IMR-90 (cell line): ENCODE data around the gene TAGLN2. TPM values are rescaled to one million over a fixed set of nuclear protein-coding genes. Genes with fewer than 3 reads are reported as not detected.

Experiments used
- ATAC-seq: fragments of 200-7000 bp; cut with Tn5 transposase; 2 replicates; pipeline ENCODE4 v1.9.1; 2020; ENCODE audit warnings: low read depth, mild to moderate bottlenecking, moderate library complexity
- BruUV-seq: library from RNA; stranded (reverse); fragments of 400-500 nt; replicated peaks from 2 replicates; lab custom pipeline; 2021; lab: Mats Ljungman, UMichigan
- CTCF ChIA-PET: fragments of 300-600 bp; formaldehyde crosslinking; extraction: SDS; loops from one replicate; lab custom pipeline; 2021; ENCODE audit warnings: antibody characterized with exemption; lab: Yijun Ruan, JAX
- POLR2A ChIA-PET: fragments of 300-600 bp; sonication (Branson Sonifier 250); formaldehyde crosslinking; loops from one replicate; lab custom pipeline; 2022; ENCODE audit warnings: antibody characterized with exemption; ENCODE audit not compliant: unreplicated experiment; lab: Charles Lee
- DNase-seq: peaks from one replicate; pipeline ENCODE4 v3.0.0; 2013
- H2AFZ ChIP-seq: replicated peaks from 2 replicates; pipeline ENCODE3; 2013; ENCODE audit warnings: low read length, mild to moderate bottlenecking; ENCODE audit not compliant: poor library complexity
- H2AK5ac ChIP-seq: 2 replicates; pipeline ENCODE4 v1.6.1; 2013; ENCODE audit warnings: low read depth, low read length, inconsistent platforms
- H2AK9ac ChIP-seq: replicated peaks from 2 replicates; pipeline ENCODE3; 2013; ENCODE audit warnings: mild to moderate bottlenecking, low read depth, low read length, moderate library complexity; ENCODE audit not compliant: poor library complexity
- H2BK120ac ChIP-seq: 2 replicates; pipeline ENCODE4 v1.6.1; 2013; ENCODE audit warnings: low read depth, low read length, inconsistent platforms
- H2BK15ac ChIP-seq: 3 replicates; pipeline ENCODE4 v1.6.1; 2013; ENCODE audit warnings: low read depth, low read length, inconsistent platforms
- H2BK20ac ChIP-seq: 2 replicates; pipeline ENCODE4 v1.6.1; 2013; ENCODE audit warnings: low read depth, mild to moderate bottlenecking, inconsistent platforms, low read length, moderate library complexity
- H2BK5ac ChIP-seq: 2 replicates; pipeline ENCODE4 v1.6.1; 2013; ENCODE audit warnings: mild to moderate bottlenecking, low read depth, low read length, inconsistent platforms; ENCODE audit not compliant: poor library complexity, severe bottlenecking
- H3K14ac ChIP-seq: replicated peaks from 2 replicates; pipeline ENCODE4 v1.6.1; 2013; ENCODE audit warnings: low read depth, low read length, inconsistent platforms
- H3K18ac ChIP-seq: 2 replicates; pipeline ENCODE4 v1.6.1; 2013; ENCODE audit warnings: low read depth, low read length, control low read depth
- H3K23ac ChIP-seq: 2 replicates; pipeline ENCODE4 v1.6.1; 2013; ENCODE audit warnings: low read depth, low read length, inconsistent platforms
- H3K27ac ChIP-seq: 2 replicates; pipeline ENCODE4 v1.5.1; 2013; ENCODE audit warnings: mild to moderate bottlenecking, control low read depth, low read length; ENCODE audit not compliant: insufficient read depth
- H3K27me3 ChIP-seq: 2 replicates; pipeline ENCODE4 v1.6.1; 2013; ENCODE audit warnings: low read length; ENCODE audit not compliant: control insufficient read depth, insufficient read depth
- H3K36me3 ChIP-seq: 2 replicates; pipeline ENCODE4 v1.6.1; 2013; ENCODE audit warnings: low read length, mixed read lengths; ENCODE audit not compliant: control insufficient read depth, insufficient read depth
- H3K4ac ChIP-seq: 2 replicates; pipeline ENCODE4 v1.6.1; 2013; ENCODE audit warnings: low read depth, low read length, inconsistent platforms
- H3K4me1 ChIP-seq: 2 replicates; pipeline ENCODE4 v1.6.1; 2013; ENCODE audit warnings: low read length, mixed read lengths; ENCODE audit not compliant: control insufficient read depth, insufficient read depth
- H3K4me2 ChIP-seq: 2 replicates; pipeline ENCODE4 v1.6.1; 2013; ENCODE audit warnings: low read depth, mild to moderate bottlenecking, control low read depth, low read length, moderate library complexity
- H3K4me3 ChIP-seq: 2 replicates; pipeline ENCODE4 v1.5.1; 2013; ENCODE audit warnings: low read depth, mild to moderate bottlenecking, control low read depth, low read length, moderate library complexity; ENCODE audit not compliant: insufficient read depth
- H3K56ac ChIP-seq: 2 replicates; pipeline ENCODE4 v1.6.1; 2013; ENCODE audit warnings: low read length, inconsistent platforms; ENCODE audit not compliant: insufficient read depth; ENCODE audit errors: extremely low read depth
- H3K79me1 ChIP-seq, 2 experiments: 2 replicates each; pipeline ENCODE4 v1.6.1; 2013; ENCODE audit warnings: low read length in 2 of 2, inconsistent platforms in 1 of 2, low read depth in 1 of 2
- H3K9ac ChIP-seq: 2 replicates; pipeline ENCODE4 v1.6.1; 2013; ENCODE audit warnings: low read depth, low read length, control low read depth
- H3K9me1 ChIP-seq: 2 replicates; pipeline ENCODE4 v1.6.1; 2013; ENCODE audit warnings: low read length, inconsistent platforms; ENCODE audit not compliant: insufficient read depth
- H3K9me3 ChIP-seq: 2 replicates; pipeline ENCODE4 v1.6.1; 2013; ENCODE audit warnings: low read length; ENCODE audit not compliant: control insufficient read depth, insufficient read depth
- H4K20me1 ChIP-seq: 2 replicates; pipeline ENCODE4 v1.6.1; 2013; ENCODE audit warnings: low read length, inconsistent platforms; ENCODE audit not compliant: insufficient read depth
- H4K5ac ChIP-seq: 2 replicates; pipeline ENCODE4 v1.6.1; 2013; ENCODE audit warnings: mild to moderate bottlenecking, low read depth, low read length, control low read depth
- H4K8ac ChIP-seq, 2 experiments: 2 replicates each; pipeline ENCODE4 v1.6.1; 2013; ENCODE audit warnings: low read depth in 2 of 2, low read length in 2 of 2, control low read depth in 1 of 2, inconsistent platforms in 1 of 2
- H4K91ac ChIP-seq: 2 replicates; pipeline ENCODE4 v1.6.1; 2013; ENCODE audit warnings: low read depth, low read length, inconsistent platforms; ENCODE audit not compliant: insufficient read depth
- MAZ ChIP-seq: IDR thresholded peaks from 2 replicates; pipeline ENCODE4 v1.6.1; 2012; ENCODE audit warnings: low read depth, mild to moderate bottlenecking, low read length, improper control_type of control experiment, moderate library complexity, borderline replicate concordance
- WGBS, 2 experiments: methylation state at CpG; one replicate each; pipeline versions ENCODE4 v1.1.5 to v1.1.7; 2013; ENCODE audit warnings: missing lambda C conversion rate in 2 of 2; ENCODE audit not compliant: insufficient read length in 1 of 2; ENCODE audit errors: extremely low coverage in 2 of 2; 5-methylcytosine and 5-hydroxymethylcytosine counted together
- dilution Hi-C: fragments of 300-500 bp; cut with HindIII; formaldehyde crosslinking; loops from one replicate; pipeline ENCODE4 v1.14.3; 2018; ENCODE audit warnings: low sequenced_read_pairs; ENCODE audit not compliant: unreplicated experiment
- in situ Hi-C: fragments of 300-500 bp; cut with MboI; formaldehyde crosslinking; loops from 3 replicates; pipeline ENCODE4 v1.14.3; 2019; ENCODE audit warnings: low sequenced_read_pairs, inconsistent platforms, mixed read lengths
- intact Hi-C: fragments of 100-400 bp; cut with micrococcal nuclease; formaldehyde crosslinking; loops from 2 replicates; pipeline ENCODE4 v1.10.0; 2022
- polyA plus RNA-seq, 3 experiments: library from polyadenylated mRNA; depleted of rRNA; stranded (reverse); fragments of >200 nt; gene quantifications; 2 replicates each; pipeline ENCODE4 v1.2.3, GENCODE V29; 2012; ENCODE audit warnings: low replicate concordance in 1 of 3
- total RNA-seq: library from RNA; depleted of rRNA; stranded (reverse); fragments of >200 nt; gene quantifications from 2 replicates; pipeline ENCODE4 v1.2.3, GENCODE V29; 2012

Gene TAGLN2
- total and polyA plus RNA-seq, 2 of the 4 experiments (the other 2 are of a cell fraction): 440 to 634 TPM

- H4K5ac ChIP-seq: no peak overlapping the region
- ATAC-seq (no peak), DNase-seq (no peak)
- ChIA-PET POLR2A (no interaction called here), CTCF (no interaction called here)
- no TSS peak for BruUV-seq
- no peak overlapping the region for H3K23ac ChIP-seq
- H3K14ac ChIP-seq: no peak overlapping the region
- H3K9me3 ChIP-seq: no peaks in the 10 kb centered on the region
- no peak overlapping the region for H3K4ac ChIP-seq
- H3K18ac ChIP-seq: no peak overlapping the region
- no peak overlapping the region for H2AFZ ChIP-seq
- no peak overlapping the region for H4K8ac ChIP-seq
- no peaks in the 10 kb centered on the region for H3K4me1 ChIP-seq
- no peak overlapping the region for H3K4me3 ChIP-seq
- TF ChIP-seq MAZ: no peak
- H3K79me1 ChIP-seq: no peaks in the 10 kb centered on the region
- H3K27me3 ChIP-seq: peaks cover 18% of the 10 kb centered on the region
- no peaks in the 10 kb centered on the region for H4K20me1 ChIP-seq
- H4K91ac ChIP-seq: no peak overlapping the region
- H3K4me2 ChIP-seq: no peak overlapping the region
- in situ Hi-C loops (no loop called here), dilution Hi-C loops (no loop called here), intact Hi-C loops (no loop called here)
- no CpG with 5 or more reads among the region's 3 CpGs for WGBS, 2 experiments
- no peak overlapping the region for H3K9ac ChIP-seq
- H2BK15ac ChIP-seq: no peak overlapping the region
- no peak overlapping the region for H2BK20ac ChIP-seq
- H2BK5ac ChIP-seq: no peak overlapping the region
- H2AK9ac ChIP-seq: no peak overlapping the region
- no peaks in the 10 kb centered on the region for H3K9me1 ChIP-seq
- no peak overlapping the region for H3K56ac ChIP-seq
- H3K36me3 ChIP-seq: no peaks in the 10 kb centered on the region
- H2BK120ac ChIP-seq: no peak overlapping the region
- H2AK5ac ChIP-seq: no peak overlapping the region
- no peak overlapping the region for H3K27ac ChIP-seq
Measured at GRCh38 chr1:159968901-159969300, 43.6 kb upstream of the TAGLN2 start.
